Measurements from ENCODE around the gene CNOT4.
A peak's percentile ranks its signal among the peaks of the same experiment; 100 is the strongest.

Gene CNOT4

GRCh38 chr7:135509839-135510591, at the start of gene CNOT4:
TSS of gene CNOT4 (minus strand) at chr7:135510102. CDS start at chr7:135438331, 71,771 bp downstream.
- DNase-seq (ENCODE audit: low read depth in 2 of 2): peak; percentile 92 to 94

- DNase-seq (ENCODE audit: low read depth in 2 of 2): no peak
These were observed 49.0 kb upstream of the CNOT4 start for GRCh38 chr7:135558881-135559280.

GRCh38 chr7:135558337-135558767, 48.5 kb upstream of the CNOT4 start:
- DNase-seq (ENCODE audit: low read depth in 2 of 2): peak; percentile 38 to 57

GRCh38 chr7:135557455-135558336, 47.8 kb upstream of the CNOT4 start, which contains the start of gene NUP205:
TSS of gene NUP205 (plus strand) at chr7:135557917. CDS start at chr7:135557945, 28 bp downstream.
- peak; percentile 55 to 59 for DNase-seq (ENCODE audit: low read depth in 2 of 2)

- no peak for DNase-seq (ENCODE audit: low read depth in 2 of 2)
These were observed 43.4 kb upstream of the CNOT4 start for GRCh38 chr7:135553346-135553745.

- DNase-seq (ENCODE audit: low read depth in 2 of 2): no peak
These were observed 42.2 kb upstream of the CNOT4 start for GRCh38 chr7:135552148-135552547.

- DNase-seq (ENCODE audit: low read depth in 2 of 2): no peak
These were observed 40.3 kb upstream of the CNOT4 start for GRCh38 chr7:135550196-135550595.

GRCh38 chr7:135541029-135541428, 31.1 kb upstream of the CNOT4 start:
- no peak for DNase-seq (ENCODE audit: low read depth in 2 of 2)

- DNase-seq (ENCODE audit: low read depth in 2 of 2): no peak
These were observed 29.7 kb upstream of the CNOT4 start for GRCh38 chr7:135539629-135540028.

- DNase-seq (ENCODE audit: low read depth in 2 of 2): no peak
These were observed 28.5 kb upstream of the CNOT4 start for GRCh38 chr7:135538376-135538775.

GRCh38 chr7:135537905-135538304, 28.0 kb upstream of the CNOT4 start:
- DNase-seq (ENCODE audit: low read depth in 2 of 2): no peak

- DNase-seq (ENCODE audit: low read depth in 2 of 2): no peak
These were observed 27.6 kb upstream of the CNOT4 start for GRCh38 chr7:135537453-135537852.

GRCh38 chr7:135536150-135536549, 26.2 kb upstream of the CNOT4 start:
- DNase-seq (ENCODE audit: low read depth in 2 of 2): no peak

GRCh38 chr7:135527025-135527424, 17.1 kb upstream of the CNOT4 start:
- DNase-seq (ENCODE audit: low read depth in 2 of 2): no peak

- no peak for DNase-seq (ENCODE audit: low read depth in 2 of 2)
These were observed 15.5 kb upstream of the CNOT4 start for GRCh38 chr7:135525426-135525825.

GRCh38 chr7:135523146-135523545, 13.2 kb upstream of the CNOT4 start:
- DNase-seq (ENCODE audit: low read depth in 2 of 2): no peak

- DNase-seq (ENCODE audit: low read depth in 2 of 2): no peak
These were observed 12.6 kb upstream of the CNOT4 start for GRCh38 chr7:135522509-135522908.

GRCh38 chr7:135519871-135520270, 10.0 kb upstream of the CNOT4 start:
- no peak for DNase-seq (ENCODE audit: low read depth in 2 of 2)

- no peak for DNase-seq (ENCODE audit: low read depth in 2 of 2)
These were observed 9.4 kb upstream of the CNOT4 start for GRCh38 chr7:135519233-135519688.

- DNase-seq (ENCODE audit: low read depth in 2 of 2): no peak
These were observed 8.8 kb upstream of the CNOT4 start for GRCh38 chr7:135518748-135519147.

- DNase-seq (ENCODE audit: low read depth in 2 of 2): no peak
These were observed 7.2 kb upstream of the CNOT4 start for GRCh38 chr7:135517060-135517459.

GRCh38 chr7:135514856-135515255, 5.0 kb upstream of the CNOT4 start:
- no peak for DNase-seq (ENCODE audit: low read depth in 2 of 2)
